ENCODE data around the gene GALNT16. TPM values are rescaled to one million over a fixed set of nuclear protein-coding genes. Genes with fewer than 3 reads are reported as not detected.
"Not testable (repeated sequence)": the region's sequence is repeated elsewhere in the genome, so short reads cannot be mapped to it uniquely, and the experiment has no call there.

GALNT16 gene
- total RNA-seq (ENCODE audit: insufficient read depth, low replicate concordance): 0.96 TPM

DNA sequence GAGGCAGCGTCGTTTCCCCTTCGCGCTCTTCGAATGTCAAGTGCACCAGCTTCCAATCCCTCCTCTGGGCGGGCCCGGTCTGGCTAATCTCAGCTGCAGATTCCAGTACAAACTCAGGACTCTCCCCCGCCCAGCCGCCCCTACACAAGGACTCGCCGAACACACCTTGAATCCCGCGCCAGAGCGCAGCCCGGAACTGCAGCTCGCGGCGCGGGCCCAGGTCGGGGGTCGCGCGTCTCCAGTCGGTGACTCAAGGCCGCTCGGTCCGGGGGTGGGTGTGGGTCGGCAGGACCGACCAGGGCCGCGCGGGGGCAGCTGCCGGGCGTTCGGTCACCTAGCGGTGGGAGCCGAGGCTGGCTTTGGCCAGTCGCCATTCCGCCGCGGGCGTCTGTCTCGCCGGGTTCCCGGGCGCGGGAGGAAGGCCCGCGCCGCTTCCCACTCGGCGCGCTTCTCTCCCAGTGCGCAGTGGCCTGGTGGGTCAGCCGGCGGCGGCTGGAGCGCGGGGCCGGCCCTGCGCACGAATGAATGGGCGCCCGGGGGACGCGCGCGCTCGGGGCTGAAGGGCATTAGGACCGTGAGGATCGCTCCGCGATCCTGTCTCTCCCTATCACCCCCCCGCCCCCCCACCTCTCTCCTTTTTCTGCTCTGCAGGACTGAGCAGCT, at the start of gene GALNT16:
TSS of gene GALNT16 (plus strand) at position 632 of the 663 bp plus-strand sequence. CDS start 133 bp downstream, outside the sequence.
- DNase-seq (ENCODE audit: low spot score): peak; percentile 55

DNA sequence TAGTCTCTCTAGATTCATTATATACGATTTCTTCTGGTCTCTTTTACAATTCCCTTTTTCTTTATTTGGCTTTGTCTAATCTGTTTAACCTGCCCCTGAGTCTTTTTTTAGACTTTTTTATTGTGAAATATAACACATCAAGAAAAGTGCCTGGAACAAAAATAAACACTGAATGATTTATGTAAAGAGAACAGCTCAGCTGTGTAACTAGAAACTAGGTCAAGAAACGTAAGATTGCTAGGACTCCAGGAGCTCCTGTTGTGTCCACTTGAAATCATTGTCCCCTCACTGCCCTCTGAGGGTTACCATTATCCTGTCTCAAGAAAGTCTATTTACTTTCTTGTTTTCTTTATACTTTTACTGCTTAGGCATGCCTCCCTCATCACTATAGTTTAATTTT, 45.6 kb upstream of the GALNT16 start:
- DNase-seq (ENCODE audit: low spot score): no peak

- not testable (repeated sequence) for DNase-seq (ENCODE audit: low spot score)
Observed at GRCh38 chr14:69217663-69218062, 42.3 kb upstream of the GALNT16 start.

DNA sequence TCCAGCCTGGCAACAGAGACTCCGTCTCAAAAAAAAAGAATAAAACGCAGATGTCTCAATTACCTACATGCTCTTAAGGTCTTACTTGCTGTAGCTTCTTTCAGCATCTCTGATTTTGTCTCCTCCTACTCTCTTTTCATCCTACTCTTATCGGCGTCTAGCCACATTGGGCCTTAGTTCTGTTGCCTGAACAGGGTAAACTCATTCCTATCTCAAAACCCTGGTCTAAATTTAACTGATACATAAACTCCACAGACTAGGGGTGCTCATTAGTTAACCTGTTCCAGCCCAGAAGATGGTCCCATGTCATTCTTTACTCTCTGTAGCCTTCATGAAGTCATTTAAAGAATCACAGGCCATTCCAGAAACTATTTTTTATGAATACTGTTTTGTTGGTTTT, 35.0 kb upstream of the GALNT16 start:
- DNase-seq (ENCODE audit: low spot score): no peak

DNA sequence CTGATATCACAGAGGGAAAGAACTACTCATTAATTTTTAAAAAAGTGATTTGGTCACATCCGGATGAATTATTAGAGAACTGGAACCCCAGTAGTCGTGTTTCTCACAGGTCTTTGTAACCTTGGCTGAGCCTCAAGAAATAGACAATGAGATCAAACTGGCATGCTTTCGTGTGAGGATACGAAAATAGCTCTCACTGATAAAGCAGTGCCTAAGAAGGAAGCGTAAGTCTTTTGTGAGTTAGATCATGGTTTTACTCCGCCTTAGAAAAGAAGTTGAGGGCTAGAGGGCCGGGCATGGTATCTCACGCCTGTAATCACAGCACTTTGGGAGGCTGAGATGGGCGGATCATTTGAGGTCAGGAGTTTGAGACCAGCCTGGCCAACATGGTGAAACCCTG, 33.8 kb upstream of the GALNT16 start:
- DNase-seq (ENCODE audit: low spot score): peak; percentile 31

DNA sequence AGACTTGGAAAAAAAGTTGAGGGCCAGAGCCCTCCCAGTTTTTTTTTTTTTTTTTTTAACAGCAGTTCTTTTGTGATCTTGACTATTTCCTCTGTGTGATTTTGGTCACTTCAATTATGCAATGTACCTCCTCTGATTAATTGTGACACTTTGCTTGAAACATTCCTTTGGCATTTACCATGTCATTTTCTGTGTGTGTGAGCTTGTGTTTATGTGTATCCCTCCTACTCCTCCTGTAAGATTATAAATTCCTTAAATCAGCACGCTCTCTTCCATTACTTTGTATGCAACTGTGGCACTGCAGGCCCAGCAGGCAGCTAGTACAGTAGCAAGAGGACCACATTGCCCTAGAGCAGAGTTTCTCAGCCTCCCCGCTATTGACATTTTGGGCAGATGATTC, 33.2 kb upstream of the GALNT16 start:
- no peak for DNase-seq (ENCODE audit: low spot score)

GRCh38 chr14:69231486-69231885, 28.5 kb upstream of the GALNT16 start:
- no peak for DNase-seq (ENCODE audit: low spot score)

DNA sequence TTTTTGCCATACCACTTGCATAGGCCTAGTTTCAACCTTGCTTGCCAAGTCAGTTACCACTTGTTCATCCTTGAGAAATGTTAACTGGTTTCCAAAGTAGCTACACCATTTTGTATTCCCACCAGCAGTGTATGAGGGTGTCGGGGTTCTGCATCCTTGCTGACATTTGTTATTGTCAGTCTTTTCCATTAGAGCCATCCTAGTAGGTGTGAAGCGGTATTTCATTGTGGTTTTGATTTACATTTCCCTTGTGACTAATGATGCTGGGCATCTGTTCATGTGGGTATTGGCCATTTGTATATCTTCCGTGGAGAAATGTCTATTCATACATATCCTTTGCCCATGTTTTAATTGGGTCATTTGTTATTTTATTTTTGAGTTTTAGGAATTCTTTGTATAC, 27.6 kb upstream of the GALNT16 start:
- DNase-seq (ENCODE audit: low spot score): no peak

GRCh38 chr14:69234106-69234505, 25.9 kb upstream of the GALNT16 start:
- DNase-seq (ENCODE audit: low spot score): no peak

DNA sequence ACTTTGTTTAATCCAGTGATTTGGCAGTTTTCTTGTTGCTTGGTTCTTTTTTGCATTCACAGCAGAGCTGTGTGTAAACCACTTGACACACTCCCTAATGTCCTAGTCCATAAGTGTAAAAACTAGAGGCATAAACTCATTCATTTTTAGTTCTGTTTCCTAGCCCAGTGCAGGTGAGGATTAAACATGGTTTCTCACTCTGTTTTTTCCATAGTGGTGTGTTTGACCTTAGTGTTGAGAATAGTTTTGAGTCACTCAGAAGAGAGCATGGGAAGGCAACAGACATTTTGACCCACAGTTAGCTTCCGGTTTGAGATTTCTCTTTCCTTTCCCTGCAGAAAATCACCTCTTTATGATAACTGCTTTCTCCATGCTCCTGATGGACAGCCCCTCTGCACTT, 24.2 kb upstream of the GALNT16 start:
- DNase-seq (ENCODE audit: low spot score): no peak

- DNase-seq (ENCODE audit: low spot score): no peak
Observed at GRCh38 chr14:69237142-69237541, 22.8 kb upstream of the GALNT16 start.

DNA sequence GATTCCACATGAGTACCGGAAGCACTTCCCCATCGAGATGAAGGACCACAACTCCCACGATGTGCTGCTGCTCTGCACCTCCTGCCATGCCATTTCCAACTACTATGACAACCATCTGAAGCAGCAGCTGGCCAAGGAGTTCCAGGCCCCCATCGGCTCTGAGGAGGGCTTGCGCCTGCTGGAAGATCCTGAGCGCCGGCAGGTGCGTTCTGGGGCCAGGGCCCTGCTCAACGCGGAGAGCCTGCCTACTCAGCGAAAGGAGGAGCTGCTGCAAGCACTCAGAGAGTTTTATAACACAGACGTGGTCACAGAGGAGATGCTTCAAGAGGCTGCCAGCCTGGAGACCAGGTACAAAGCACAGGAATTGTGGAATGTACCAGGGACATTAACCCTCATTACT, 22.4 kb upstream of the GALNT16 start:
- DNase-seq (ENCODE audit: low spot score): no peak

GRCh38 chr14:69238883-69239282, 21.1 kb upstream of the GALNT16 start:
- no peak for DNase-seq (ENCODE audit: low spot score)

DNA sequence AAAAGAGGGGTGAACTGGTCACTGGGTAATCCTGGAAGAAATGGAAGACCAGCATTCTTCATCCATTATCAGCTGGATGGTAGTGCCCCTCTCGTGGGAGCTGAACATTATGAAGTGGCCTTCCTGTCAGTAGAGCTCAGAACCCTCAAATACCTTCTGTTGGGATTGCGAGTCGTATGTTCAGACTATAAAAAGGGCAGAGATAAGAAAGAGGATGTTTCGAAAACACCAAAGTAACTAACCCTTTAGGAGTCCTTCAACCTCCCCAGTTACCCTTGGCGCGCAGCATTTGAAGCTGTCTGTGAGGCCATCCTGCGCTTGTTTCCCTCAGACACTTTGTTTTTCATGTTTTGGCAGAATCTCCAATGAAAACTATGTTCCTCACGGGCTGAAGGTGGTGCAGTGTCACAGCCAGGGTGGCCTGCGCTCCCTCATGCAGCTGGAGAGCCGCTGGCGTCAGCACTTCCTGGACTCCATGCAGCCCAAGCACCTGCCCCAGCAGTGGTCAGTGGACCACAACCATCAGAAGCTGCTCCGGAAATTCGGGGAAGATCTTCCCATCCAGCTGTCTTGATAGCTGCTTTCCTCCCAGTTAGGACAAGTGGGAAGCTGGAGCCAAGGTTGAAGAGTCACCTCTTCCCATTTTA, 19.3 kb upstream of the GALNT16 start:
- no peak for DNase-seq (ENCODE audit: low spot score)

DNA sequence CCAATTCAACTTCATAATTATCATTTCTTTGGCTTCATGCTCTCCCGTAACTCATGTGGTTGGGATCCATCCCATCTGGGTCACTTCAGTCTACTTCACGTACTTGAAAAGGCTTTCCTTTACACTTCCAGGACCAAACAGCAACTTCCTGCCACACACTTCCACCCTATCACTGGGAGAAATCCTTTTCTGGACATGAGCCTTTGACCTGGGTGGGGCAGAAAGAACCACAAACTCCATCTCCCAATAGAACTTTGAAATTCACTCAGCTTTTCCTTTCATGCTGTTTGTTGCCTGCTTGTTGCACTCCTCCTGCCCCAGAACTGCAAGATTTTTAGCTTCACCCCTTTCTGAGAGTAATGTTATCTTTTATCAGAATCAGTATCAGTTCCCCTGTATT, 18.4 kb upstream of the GALNT16 start:
- no peak for DNase-seq (ENCODE audit: low spot score)

GRCh38 chr14:69242311-69243224, 17.4 kb upstream of the GALNT16 start:
- peak; percentile 82 for DNase-seq (ENCODE audit: low spot score)

GRCh38 chr14:69244946-69245345, 15.0 kb upstream of the GALNT16 start:
- no peak for DNase-seq (ENCODE audit: low spot score)

- DNase-seq (ENCODE audit: low spot score): no peak
Observed at GRCh38 chr14:69246331-69246730, 13.6 kb upstream of the GALNT16 start.

DNA sequence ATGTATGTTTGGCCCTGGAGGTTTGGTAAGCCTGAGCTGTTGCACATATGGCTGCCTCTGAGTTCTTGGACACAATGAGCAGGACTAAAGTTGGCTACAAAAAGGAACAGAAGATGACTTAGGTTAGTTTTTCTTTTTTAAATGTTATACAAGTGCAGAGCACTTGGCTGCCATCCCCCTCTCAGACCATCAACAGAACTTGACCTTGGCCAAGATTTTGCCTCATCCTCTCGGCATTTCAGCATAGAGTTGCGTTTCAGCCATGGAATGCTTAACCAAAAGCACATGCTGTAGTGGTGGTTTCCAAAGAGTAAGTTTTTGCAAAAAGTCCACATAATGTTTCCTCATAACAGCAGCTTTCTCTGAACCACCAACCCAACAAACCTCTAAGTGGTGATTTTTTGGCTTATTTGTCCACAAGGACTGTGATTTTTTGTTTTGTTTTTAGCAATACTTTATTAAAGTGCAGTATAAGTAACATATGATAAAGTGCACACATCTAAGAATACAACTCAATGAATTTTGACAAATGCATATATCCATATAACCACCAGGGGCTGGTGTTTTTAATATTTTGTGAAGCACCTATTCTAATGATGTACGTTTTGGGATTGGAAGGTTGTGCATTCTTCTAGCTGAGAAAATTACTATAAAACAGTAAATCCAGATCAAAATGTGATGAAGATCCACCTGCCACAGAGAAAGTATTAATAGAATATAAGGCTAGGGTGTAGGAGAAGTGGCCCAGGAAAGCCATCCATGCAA, 12.1 kb upstream of the GALNT16 start:
- DNase-seq (ENCODE audit: low spot score): peak; percentile 68

DNA sequence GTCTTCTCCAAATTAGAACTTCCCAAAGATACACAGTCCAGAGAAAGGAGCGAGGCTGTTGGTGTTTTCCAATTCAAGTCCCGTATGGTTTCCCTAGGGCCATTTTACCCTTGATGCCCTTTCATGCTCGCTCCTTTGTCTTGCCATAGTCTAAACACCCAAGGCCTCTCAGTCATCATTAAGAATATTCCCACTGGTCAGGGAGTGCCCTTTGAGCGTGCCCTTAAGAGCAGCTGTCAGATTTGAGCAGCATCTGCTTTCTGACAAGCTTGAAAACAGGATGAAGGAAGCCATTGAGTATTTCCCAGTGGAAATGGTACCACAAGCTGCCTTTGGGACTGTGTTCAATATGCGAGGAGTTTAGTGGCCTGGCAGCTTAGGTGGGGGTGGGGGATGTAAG, 10.4 kb upstream of the GALNT16 start:
- DNase-seq (ENCODE audit: low spot score): no peak

- no peak for DNase-seq (ENCODE audit: low spot score)
Observed at GRCh38 chr14:69252851-69253250, 7.1 kb upstream of the GALNT16 start.

GRCh38 chr14:69259168-69259526, 811 bp upstream of the GALNT16 start:
- DNase-seq (ENCODE audit: low spot score): no peak

Data from umbilical cord (tissue), 2 donors.